ENCODE data around the gene SLC34A2.
"Not testable (repeated sequence)": the region's sequence is repeated elsewhere in the genome, so short reads cannot be mapped to it uniquely, and the experiment has no call there.

The SLC34A2 gene

GRCh38 chr4:25654971-25655963 lies at the start of gene SLC34A2:
Gene SLC34A2, plus strand, starts transcription at chr4:25655851. Its CDS starts 6,650 bp downstream, at chr4:25662501.
- no peak for DNase-seq (ENCODE audit: low read depth)

GRCh38 chr4:25608644-25609043 lies 47.0 kb upstream of the SLC34A2 start:
- no peak for DNase-seq (ENCODE audit: low read depth)

GRCh38 chr4:25609976-25610375 lies 45.7 kb upstream of the SLC34A2 start:
- no peak for DNase-seq (ENCODE audit: low read depth)

- not testable (repeated sequence) for DNase-seq (ENCODE audit: low read depth)
Measured at GRCh38 chr4:25613613-25614012, 42.0 kb upstream of the SLC34A2 start.

GRCh38 chr4:25614807-25615206 lies 40.8 kb upstream of the SLC34A2 start:
- DNase-seq (ENCODE audit: low read depth): no peak

- DNase-seq (ENCODE audit: low read depth): no peak
Measured at GRCh38 chr4:25621027-25621930, 34.4 kb upstream of the SLC34A2 start.

- no peak for DNase-seq (ENCODE audit: low read depth)
Measured at GRCh38 chr4:25624616-25625015, 31.0 kb upstream of the SLC34A2 start.

- DNase-seq (ENCODE audit: low read depth): no peak
Measured at GRCh38 chr4:25628451-25628850, 27.2 kb upstream of the SLC34A2 start.

GRCh38 chr4:25632135-25632534 lies 23.5 kb upstream of the SLC34A2 start:
- no peak for DNase-seq (ENCODE audit: low read depth)

GRCh38 chr4:25633541-25633940 lies 22.1 kb upstream of the SLC34A2 start:
- no peak for DNase-seq (ENCODE audit: low read depth)

- DNase-seq (ENCODE audit: low read depth): no peak
Measured at GRCh38 chr4:25635501-25635900, 20.1 kb upstream of the SLC34A2 start.

GRCh38 chr4:25637581-25638220 lies 17.9 kb upstream of the SLC34A2 start:
- DNase-seq (ENCODE audit: low read depth): no peak

GRCh38 chr4:25638221-25638601 lies 17.4 kb upstream of the SLC34A2 start:
- no peak for DNase-seq (ENCODE audit: low read depth)

- no peak for DNase-seq (ENCODE audit: low read depth)
Measured at GRCh38 chr4:25638806-25639205, 16.8 kb upstream of the SLC34A2 start.

GRCh38 chr4:25650311-25650710 lies 5.3 kb upstream of the SLC34A2 start:
- DNase-seq (ENCODE audit: low read depth): no peak

- DNase-seq (ENCODE audit: low read depth): no peak
Measured at GRCh38 chr4:25651682-25652081, 4.0 kb upstream of the SLC34A2 start.

- DNase-seq (ENCODE audit: low read depth): no peak
Measured at GRCh38 chr4:25654031-25654970, 1.4 kb upstream of the SLC34A2 start.

GRCh38 chr4:25656031-25656430 lies 380 bp downstream of the SLC34A2 start:
- no peak for DNase-seq (ENCODE audit: low read depth)

- DNase-seq (ENCODE audit: low read depth): no peak
Measured at GRCh38 chr4:25658357-25658771, 2.7 kb downstream of the SLC34A2 start.

GRCh38 chr4:25658777-25659176 lies 3.1 kb downstream of the SLC34A2 start:
- no peak for DNase-seq (ENCODE audit: low read depth)

- DNase-seq (ENCODE audit: low read depth): not testable (repeated sequence)
Measured at GRCh38 chr4:25661441-25661840, 5.8 kb downstream of the SLC34A2 start.

All from GM04504 (cell line).